ENCODE measurements around the gene PDE8B.

PDE8B gene

DNA sequence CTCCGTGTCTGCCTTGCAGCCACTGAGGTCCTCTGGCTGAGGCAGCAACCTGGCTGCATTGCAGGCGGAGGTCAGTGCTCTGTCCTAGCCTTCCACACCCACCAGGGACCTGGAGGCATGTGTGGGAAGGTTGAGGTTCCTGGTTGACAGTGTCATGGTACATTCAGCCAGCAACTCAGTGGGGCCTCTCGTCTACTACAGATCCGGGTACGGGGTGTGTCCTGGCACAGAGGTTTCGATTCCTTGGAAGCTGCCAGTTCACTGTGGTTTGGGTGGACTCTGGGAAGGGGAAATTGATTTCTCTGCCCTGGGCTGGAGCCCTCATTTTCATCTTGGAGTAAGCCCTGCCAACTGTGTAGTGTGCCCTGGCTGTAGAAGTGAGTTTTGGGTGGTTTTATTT, 45.1 kb downstream of the PDE8B start:
- no peak for DNase-seq (ENCODE audit: low spot score)
- TF ChIP-seq, protein P1, sequence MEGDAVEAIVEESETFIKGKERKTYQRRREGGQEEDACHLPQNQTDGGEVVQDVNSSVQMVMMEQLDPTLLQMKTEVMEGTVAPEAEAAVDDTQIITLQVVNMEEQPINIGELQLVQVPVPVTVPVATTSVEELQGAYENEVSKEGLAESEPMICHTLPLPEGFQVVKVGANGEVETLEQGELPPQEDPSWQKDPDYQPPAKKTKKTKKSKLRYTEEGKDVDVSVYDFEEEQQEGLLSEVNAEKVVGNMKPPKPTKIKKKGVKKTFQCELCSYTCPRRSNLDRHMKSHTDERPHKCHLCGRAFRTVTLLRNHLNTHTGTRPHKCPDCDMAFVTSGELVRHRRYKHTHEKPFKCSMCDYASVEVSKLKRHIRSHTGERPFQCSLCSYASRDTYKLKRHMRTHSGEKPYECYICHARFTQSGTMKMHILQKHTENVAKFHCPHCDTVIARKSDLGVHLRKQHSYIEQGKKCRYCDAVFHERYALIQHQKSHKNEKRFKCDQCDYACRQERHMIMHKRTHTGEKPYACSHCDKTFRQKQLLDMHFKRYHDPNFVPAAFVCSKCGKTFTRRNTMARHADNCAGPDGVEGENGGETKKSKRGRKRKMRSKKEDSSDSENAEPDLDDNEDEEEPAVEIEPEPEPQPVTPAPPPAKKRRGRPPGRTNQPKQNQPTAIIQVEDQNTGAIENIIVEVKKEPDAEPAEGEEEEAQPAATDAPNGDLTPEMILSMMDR (IDR thresholded peaks at IDR 0.05; ENCODE audit: extremely low read depth, missing control alignments), result no peak

DNA sequence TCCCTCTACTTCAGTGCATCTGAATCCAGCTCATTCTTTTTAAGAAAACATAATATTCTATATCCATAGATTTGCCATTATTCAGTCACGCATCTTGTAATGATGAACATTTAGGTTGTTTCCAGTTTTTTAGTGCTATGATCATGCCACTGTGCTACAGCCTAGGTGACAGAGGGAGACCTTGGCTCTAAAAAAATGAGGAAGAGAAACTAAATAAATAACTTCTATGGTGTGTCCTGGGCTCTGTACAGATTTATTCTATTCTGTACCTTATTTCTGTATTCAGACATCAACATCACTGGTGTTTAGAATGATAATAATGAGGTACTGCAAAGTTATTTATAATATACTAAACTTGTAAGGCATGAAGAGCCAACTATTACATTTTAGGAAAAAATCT, 45.9 kb downstream of the PDE8B start:
- no peak for DNase-seq (ENCODE audit: low spot score)

DNA sequence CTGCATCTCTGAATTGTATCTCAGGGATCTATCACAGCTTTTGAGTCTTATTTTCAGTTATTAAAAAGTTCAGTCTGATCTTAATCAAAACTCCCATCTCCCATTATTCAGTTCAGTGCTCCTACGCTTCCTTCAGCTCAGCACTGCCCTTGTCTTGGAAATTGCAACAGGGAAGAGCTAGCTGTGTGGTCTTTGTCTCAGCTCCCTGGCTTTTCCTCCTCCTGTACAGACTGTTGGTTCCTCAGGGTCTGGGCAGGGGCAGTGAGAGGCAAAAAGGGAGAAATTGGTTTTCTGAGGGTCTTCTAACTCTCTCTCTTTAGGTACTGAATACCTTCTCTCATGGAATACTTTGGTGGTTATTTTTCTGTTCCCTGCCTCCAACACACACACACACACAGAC, 48.2 kb downstream of the PDE8B start:
- TF ChIP-seq, protein P1 (IDR thresholded peaks at IDR 0.05; ENCODE audit: extremely low read depth, missing control alignments), result no peak
- no peak for DNase-seq (ENCODE audit: low spot score)

More for the DNA sequence above, 45.9 kb downstream of the PDE8B start:
- TF ChIP-seq, protein P1 (IDR thresholded peaks at IDR 0.05; ENCODE audit: extremely low read depth, missing control alignments), result no peak

DNA sequence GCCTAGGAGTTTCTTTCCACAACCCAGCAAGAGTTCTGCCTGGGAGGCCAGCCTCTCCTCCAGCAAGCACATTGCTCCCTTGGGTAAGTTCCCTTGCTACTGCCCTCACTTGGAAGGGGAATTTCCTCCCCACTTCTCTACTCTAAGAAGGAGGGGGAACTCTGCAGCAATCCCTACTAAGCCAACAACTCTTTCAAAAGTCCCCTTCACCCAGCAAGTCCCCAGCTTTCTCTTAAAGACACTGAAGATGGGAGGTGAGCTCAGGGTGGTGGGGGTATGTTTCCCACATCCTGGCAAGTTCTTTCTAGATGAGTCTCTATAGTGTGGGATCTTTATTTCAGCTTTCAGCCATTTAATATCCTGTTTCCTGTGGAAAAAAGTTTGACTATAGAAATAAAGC, 49.0 kb downstream of the PDE8B start:
- TF ChIP-seq, protein P1 (IDR thresholded peaks at IDR 0.05; ENCODE audit: extremely low read depth, missing control alignments), result no peak
- peak; percentile 31 for DNase-seq (ENCODE audit: low spot score)

DNA sequence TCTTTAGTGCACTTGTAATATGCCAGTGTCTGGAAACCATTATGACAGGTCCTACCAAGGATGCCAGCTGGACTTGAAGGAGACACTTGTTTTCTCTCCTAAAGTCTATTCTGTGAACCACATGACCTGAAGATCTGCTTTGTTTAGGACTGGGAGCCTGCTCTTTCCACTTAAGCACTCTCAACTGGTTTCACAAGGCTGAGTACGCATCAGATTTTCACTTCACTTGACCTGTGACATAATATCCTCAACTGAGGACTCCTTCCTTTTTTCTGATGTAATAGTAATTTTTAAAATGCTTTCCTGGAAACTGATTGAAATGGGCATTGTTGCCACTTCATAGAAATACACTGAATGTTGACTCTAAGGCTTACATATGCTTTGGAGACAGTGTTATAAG, 52.2 kb downstream of the PDE8B start:
- TF ChIP-seq, protein P1 (IDR thresholded peaks at IDR 0.05; ENCODE audit: extremely low read depth, missing control alignments), result no peak
- DNase-seq (ENCODE audit: low spot score), result no peak

DNA sequence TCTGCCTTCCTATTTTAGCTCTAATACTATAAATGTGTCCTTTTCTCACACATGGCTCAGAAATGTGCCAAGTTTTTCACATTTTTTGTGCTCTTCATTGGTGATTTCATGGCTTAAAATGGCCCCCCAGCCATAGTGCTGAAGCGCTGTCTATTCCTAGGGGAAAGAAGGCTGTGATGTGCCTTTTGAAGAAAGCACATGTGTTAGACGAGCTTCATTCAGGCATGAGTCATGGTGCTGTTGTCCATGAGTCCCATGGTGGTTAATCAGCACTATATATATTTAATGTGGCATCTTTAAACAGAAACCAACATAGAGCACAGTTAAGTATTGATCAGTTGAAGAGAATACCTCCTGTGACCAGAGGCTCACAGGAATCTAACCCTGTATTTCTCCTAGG, 55.8 kb downstream of the PDE8B start:
- DNase-seq (ENCODE audit: low spot score), result no peak
- TF ChIP-seq, protein P1 (IDR thresholded peaks at IDR 0.05; ENCODE audit: extremely low read depth, missing control alignments), result no peak

DNA sequence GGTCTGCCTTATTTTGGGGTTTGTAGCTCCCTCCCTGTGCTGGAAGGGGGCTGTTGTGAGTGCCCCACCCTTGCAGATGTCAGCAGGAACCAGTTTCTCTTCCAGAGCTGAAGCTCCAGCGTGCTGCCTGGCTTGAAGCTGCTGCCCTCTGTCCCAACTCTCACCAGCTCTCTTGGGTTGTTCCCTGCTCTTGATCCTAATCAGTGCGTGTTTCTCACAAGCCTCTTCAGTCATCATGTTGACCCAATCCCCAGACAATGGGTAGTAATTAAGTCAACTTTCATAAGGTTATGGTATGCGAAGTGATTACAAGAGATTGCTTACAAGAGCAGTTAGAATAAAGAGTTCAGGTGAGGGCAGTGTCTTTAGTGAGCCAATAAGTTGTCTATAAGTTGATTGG, 57.0 kb downstream of the PDE8B start:
- no peak for DNase-seq (ENCODE audit: low spot score)
- TF ChIP-seq, protein P1 (IDR thresholded peaks at IDR 0.05; ENCODE audit: extremely low read depth, missing control alignments), result no peak
